Lung microvascular endothelial cell (primary cell): ENCODE data around the gene SLC38A6. TPM values are rescaled to one million over a fixed set of nuclear protein-coding genes. Genes with fewer than 3 reads are reported as not detected.
"Not testable (repeated sequence)": the region's sequence is repeated elsewhere in the genome, so short reads cannot be mapped to it uniquely, and the experiment has no call there.

ENCODE experiments used
- DNase-seq, 2 donors: peaks; one replicate each; pipeline versions ENCODE4 v3.0.0 to v3.0.0-alpha.2; 2010; ENCODE audit warnings: low read depth in 2 of 2
- total RNA-seq: library from RNA; depleted of rRNA; stranded (reverse); fragments of >200 nt; gene quantifications from 2 replicates; pipeline ENCODE4 v1.2.1, GENCODE V29; 2014

Gene SLC38A6
- total RNA-seq, 1 donor from 2014 or later, result 7.7 TPM

- DNase-seq, result no peak
These were observed 70.0 kb downstream of the SLC38A6 start for GRCh38 chr14:61051051-61051450.

- DNase-seq, result no peak
These were observed 70.6 kb downstream of the SLC38A6 start for GRCh38 chr14:61051621-61052020.

GRCh38 chr14:61063461-61063860, 82.4 kb downstream of the SLC38A6 start:
- no peak for DNase-seq

GRCh38 chr14:61064210-61064609, 83.2 kb downstream of the SLC38A6 start:
- DNase-seq, result no peak

- DNase-seq, result no peak
These were observed 83.8 kb downstream of the SLC38A6 start for GRCh38 chr14:61064856-61065255.

- no peak for DNase-seq
These were observed 84.6 kb downstream of the SLC38A6 start for GRCh38 chr14:61065656-61066055.

- not testable (repeated sequence) for DNase-seq
These were observed 91.4 kb downstream of the SLC38A6 start for GRCh38 chr14:61072442-61072841.

GRCh38 chr14:61074852-61075251, 93.8 kb downstream of the SLC38A6 start:
- DNase-seq, result peak in 1 of 2 donors; percentile 63

GRCh38 chr14:61076556-61076955, 95.5 kb downstream of the SLC38A6 start:
- peak in 1 of 2 donors; percentile 28 for DNase-seq

- DNase-seq, result no peak
These were observed 96.4 kb downstream of the SLC38A6 start for GRCh38 chr14:61077437-61077836.

GRCh38 chr14:61077951-61078720, 97.1 kb downstream of the SLC38A6 start:
- DNase-seq, result no peak

GRCh38 chr14:61080591-61081010, 99.6 kb downstream of the SLC38A6 start:
- DNase-seq, result no peak

GRCh38 chr14:61088081-61088480, 107.0 kb downstream of the SLC38A6 start:
- no peak for DNase-seq

GRCh38 chr14:61089126-61089750, 108.2 kb downstream of the SLC38A6 start:
- DNase-seq, result no peak

GRCh38 chr14:61090432-61091216, 109.6 kb downstream of the SLC38A6 start:
- peak in 1 of 2 donors; percentile 38 for DNase-seq

- DNase-seq, result no peak
These were observed 110.7 kb downstream of the SLC38A6 start for GRCh38 chr14:61091657-61092273.

- DNase-seq, result not testable (repeated sequence)
These were observed 117.1 kb downstream of the SLC38A6 start for GRCh38 chr14:61098096-61098495.

GRCh38 chr14:61098721-61099120, 117.7 kb downstream of the SLC38A6 start:
- DNase-seq, result peak in 1 of 2 donors; percentile 23

GRCh38 chr14:61099216-61099835, 118.3 kb downstream of the SLC38A6 start:
- no peak for DNase-seq

GRCh38 chr14:61101803-61102548, 120.9 kb downstream of the SLC38A6 start:
- DNase-seq, result peak; percentile 90 to 92
